Measurements from ENCODE around the gene SCGB3A2.

The SCGB3A2 gene

DNA sequence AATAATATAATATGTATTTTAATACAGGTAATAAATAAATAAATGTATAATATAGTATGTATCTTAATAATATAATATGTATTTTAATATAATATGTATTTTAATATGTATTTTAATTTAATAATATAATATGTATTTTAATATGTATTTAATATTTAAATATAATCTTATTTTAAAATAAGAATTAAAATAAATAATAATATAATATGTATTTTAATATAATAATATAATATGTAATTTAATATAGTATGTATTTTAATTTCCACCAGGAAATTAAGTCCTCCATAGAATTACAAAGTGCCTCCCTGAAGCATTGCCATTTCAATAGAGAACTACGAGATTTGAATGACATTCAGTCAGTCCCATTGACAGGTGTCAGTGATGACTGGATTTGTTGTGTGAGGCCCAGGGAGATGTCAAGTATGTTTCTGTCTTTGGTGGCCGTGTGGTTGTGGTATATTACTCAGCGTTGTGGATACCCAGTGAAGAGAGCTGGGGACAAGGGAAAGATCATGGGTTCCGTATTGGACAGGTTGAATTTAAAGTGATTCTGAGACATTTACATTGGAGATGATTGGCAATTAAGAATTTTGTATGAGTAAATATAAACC lies 42.0 kb downstream of the SCGB3A2 start:
- no peaks in the 10 kb centered on the region for H3K4me1 ChIP-seq
- H3K4me3 ChIP-seq (ENCODE audit: low read depth, low read length): no peak overlapping the region
- peaks cover 5% of the 10 kb centered on the region; the same call in 1 of the 2 replicates for H3K27me3 ChIP-seq
- H3K36me3 ChIP-seq: no peaks in the 10 kb centered on the region
- DNase-seq: no peak
- TF ChIP-seq, protein P1, sequence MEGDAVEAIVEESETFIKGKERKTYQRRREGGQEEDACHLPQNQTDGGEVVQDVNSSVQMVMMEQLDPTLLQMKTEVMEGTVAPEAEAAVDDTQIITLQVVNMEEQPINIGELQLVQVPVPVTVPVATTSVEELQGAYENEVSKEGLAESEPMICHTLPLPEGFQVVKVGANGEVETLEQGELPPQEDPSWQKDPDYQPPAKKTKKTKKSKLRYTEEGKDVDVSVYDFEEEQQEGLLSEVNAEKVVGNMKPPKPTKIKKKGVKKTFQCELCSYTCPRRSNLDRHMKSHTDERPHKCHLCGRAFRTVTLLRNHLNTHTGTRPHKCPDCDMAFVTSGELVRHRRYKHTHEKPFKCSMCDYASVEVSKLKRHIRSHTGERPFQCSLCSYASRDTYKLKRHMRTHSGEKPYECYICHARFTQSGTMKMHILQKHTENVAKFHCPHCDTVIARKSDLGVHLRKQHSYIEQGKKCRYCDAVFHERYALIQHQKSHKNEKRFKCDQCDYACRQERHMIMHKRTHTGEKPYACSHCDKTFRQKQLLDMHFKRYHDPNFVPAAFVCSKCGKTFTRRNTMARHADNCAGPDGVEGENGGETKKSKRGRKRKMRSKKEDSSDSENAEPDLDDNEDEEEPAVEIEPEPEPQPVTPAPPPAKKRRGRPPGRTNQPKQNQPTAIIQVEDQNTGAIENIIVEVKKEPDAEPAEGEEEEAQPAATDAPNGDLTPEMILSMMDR (IDR thresholded peaks at IDR 0.05; ENCODE audit: low read depth, low read length): no peak
- H3K9me3 ChIP-seq: no peaks in the 10 kb centered on the region

DNA sequence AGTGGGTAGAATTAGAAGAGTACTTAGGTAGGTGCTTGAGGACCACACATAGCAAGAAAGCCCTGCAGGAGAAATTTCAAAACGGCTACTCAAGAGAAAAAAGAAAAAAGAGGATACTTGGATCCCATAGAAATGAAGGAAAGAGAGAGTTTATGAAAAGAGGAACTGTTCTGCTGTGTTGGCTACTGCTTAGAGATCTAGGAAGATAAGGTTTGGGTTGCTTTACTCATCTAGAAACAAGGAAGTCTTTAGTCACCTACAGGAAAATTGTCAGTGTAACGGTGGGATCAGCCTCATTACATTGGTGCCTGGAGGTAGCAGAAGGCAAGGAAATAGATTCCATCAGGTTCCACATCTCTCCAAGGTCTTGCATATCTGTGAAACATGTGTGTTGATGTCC lies 42.6 kb downstream of the SCGB3A2 start:
- H3K9me3 ChIP-seq: no peaks in the 10 kb centered on the region
- TF ChIP-seq, protein P1 (IDR thresholded peaks at IDR 0.05; ENCODE audit: low read depth, low read length): no peak
- no peaks in the 10 kb centered on the region for H3K4me1 ChIP-seq
- H3K27me3 ChIP-seq: peaks cover 4% of the 10 kb centered on the region; the same call in 1 of the 2 replicates
- no peak overlapping the region for H3K4me3 ChIP-seq (ENCODE audit: low read depth, low read length)
- H3K36me3 ChIP-seq: no peaks in the 10 kb centered on the region
- no peak for DNase-seq

DNA sequence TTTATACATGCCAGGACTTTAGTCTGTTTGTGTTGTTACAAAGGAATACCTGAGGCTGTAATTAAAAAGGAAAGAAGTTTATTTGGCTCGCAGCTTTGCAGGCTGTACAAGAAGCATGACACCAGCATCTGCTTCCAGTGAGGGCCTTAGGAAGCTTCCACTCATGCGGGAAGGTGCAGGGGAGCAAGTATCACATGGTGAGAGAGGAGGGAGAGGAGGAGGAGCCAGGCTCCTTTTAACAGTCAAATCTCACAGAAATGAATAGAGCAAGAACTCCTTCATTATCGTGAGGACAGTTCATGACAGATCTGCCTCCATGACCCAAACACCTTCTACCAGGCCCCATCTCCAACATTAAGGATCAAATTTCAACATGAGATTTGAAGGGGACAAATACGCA lies 46.5 kb downstream of the SCGB3A2 start:
- DNase-seq: no peak
- TF ChIP-seq, protein P1 (IDR thresholded peaks at IDR 0.05; ENCODE audit: low read depth, low read length): no peak
- Histone ChIP-seq H3K9me3 (no peaks in the 10 kb centered on the region), H3K4me1 (no peaks in the 10 kb centered on the region), H3K4me3 (ENCODE audit: low read depth, low read length) (no peak overlapping the region), H3K36me3 (no peaks in the 10 kb centered on the region), H3K27me3 (peaks cover 9% of the 10 kb centered on the region)

DNA sequence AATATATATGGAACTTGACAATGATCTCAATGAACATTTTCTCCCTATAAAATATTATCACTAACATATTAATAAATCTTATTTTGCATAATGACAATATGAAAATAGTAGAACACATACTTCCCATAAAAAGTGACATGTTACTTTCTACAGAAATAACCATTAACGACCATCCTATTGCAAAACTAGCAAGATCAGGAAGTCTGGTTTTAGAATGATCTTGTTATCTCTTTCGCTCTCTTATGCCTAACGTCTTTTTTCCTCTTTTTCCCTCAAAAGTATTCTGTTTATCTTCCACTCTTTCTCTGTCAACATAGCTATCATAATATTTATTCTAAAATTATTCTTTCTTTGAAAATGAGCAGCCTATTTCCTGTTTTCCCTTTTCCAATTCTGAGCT lies 49.4 kb downstream of the SCGB3A2 start:
- Histone ChIP-seq H3K27me3 (peaks cover 9% of the 10 kb centered on the region), H3K4me1 (no peaks in the 10 kb centered on the region), H3K9me3 (no peaks in the 10 kb centered on the region), H3K4me3 (ENCODE audit: low read depth, low read length) (no peak overlapping the region), H3K36me3 (no peaks in the 10 kb centered on the region)
- TF ChIP-seq, protein P1 (IDR thresholded peaks at IDR 0.05; ENCODE audit: low read depth, low read length): no peak
- no peak for DNase-seq

- no peak overlapping the region for H3K4me3 ChIP-seq (ENCODE audit: low read depth, low read length)
- H3K27me3 ChIP-seq: peaks cover 22% of the 10 kb centered on the region
- TF ChIP-seq, protein P1 (IDR thresholded peaks at IDR 0.05; ENCODE audit: low read depth, low read length): no peak
- no peaks in the 10 kb centered on the region for H3K36me3 ChIP-seq
- no peak for DNase-seq
- no peaks in the 10 kb centered on the region for H3K4me1 ChIP-seq
- no peaks in the 10 kb centered on the region for H3K9me3 ChIP-seq
These were observed 52.3 kb downstream of the SCGB3A2 start for GRCh38 chr5:147930769-147931168.
